GM23248 (cell line): ENCODE measurements around the gene AKIRIN2. TPM values are rescaled to one million over a fixed set of nuclear protein-coding genes. Genes with fewer than 3 reads are reported as not detected.

Experiments used
- DNase-seq: peaks from one replicate; pipeline ENCODE4 v3.0.0-alpha.2; 2015
- H2AFZ ChIP-seq: fragments of 200-600 bp; sonication (generic); 2 replicates; pipeline ENCODE4 v1.6.1; 2016; ENCODE audit warnings: antibody characterized with exemption
- H3F3A ChIP-seq: fragments of 200-600 bp; sonication (generic); 2 replicates; pipeline ENCODE4 v1.6.1; 2016; ENCODE audit warnings: mild to moderate bottlenecking, antibody characterized with exemption, mixed run types; ENCODE audit not compliant: insufficient read depth
- H3K27ac ChIP-seq: fragments of 200-600 bp; sonication (generic); 2 replicates; pipeline ENCODE4 v1.5.1; 2016; ENCODE audit warnings: mild to moderate bottlenecking
- H3K27me3 ChIP-seq: fragments of 200-600 bp; sonication (generic); replicated peaks from 2 replicates; pipeline ENCODE4 v1.6.1; 2016; ENCODE audit warnings: mild to moderate bottlenecking; ENCODE audit not compliant: insufficient read depth
- H3K36me3 ChIP-seq: fragments of 200-600 bp; sonication (generic); 2 replicates; pipeline ENCODE4 v1.6.1; 2016; ENCODE audit warnings: low read depth, mild to moderate bottlenecking
- H3K4me1 ChIP-seq: fragments of 200-600 bp; sonication (generic); 2 replicates; pipeline ENCODE4 v1.6.1; 2016; ENCODE audit warnings: mild to moderate bottlenecking; ENCODE audit not compliant: insufficient read depth
- H3K4me2 ChIP-seq: fragments of 200-600 bp; sonication (generic); one replicate; pipeline ENCODE4 v1.6.1; 2016; ENCODE audit warnings: mild to moderate bottlenecking; ENCODE audit not compliant: unreplicated experiment
- H3K4me3 ChIP-seq: fragments of 200-600 bp; sonication (generic); 2 replicates; pipeline ENCODE4 v1.5.1; 2016; ENCODE audit warnings: mild to moderate bottlenecking
- H3K79me2 ChIP-seq: fragments of 200-600 bp; sonication (generic); 2 replicates; pipeline ENCODE4 v1.6.1; 2016; ENCODE audit warnings: mild to moderate bottlenecking; ENCODE audit not compliant: insufficient read depth
- H3K9ac ChIP-seq: fragments of 200-600 bp; sonication (generic); 2 replicates; pipeline ENCODE4 v1.6.1; 2016; ENCODE audit warnings: mild to moderate bottlenecking
- H3K9me2 ChIP-seq: fragments of 200-600 bp; sonication (generic); 2 replicates; pipeline ENCODE4 v1.6.1; 2016; ENCODE audit warnings: mixed run types, mild to moderate bottlenecking, moderate library complexity; ENCODE audit not compliant: insufficient read depth
- H3K9me3 ChIP-seq: fragments of 200-600 bp; sonication (generic); one replicate; pipeline ENCODE4 v1.6.1; 2017; ENCODE audit warnings: low read depth
- H4K20me1 ChIP-seq: fragments of 200-600 bp; sonication (generic); 2 replicates; pipeline ENCODE4 v1.6.0; 2016; ENCODE audit not compliant: insufficient read depth
- EZH2 ChIP-seq: fragments of 200-600 bp; sonication (generic); IDR thresholded peaks from 2 replicates; pipeline ENCODE4 v1.6.1; 2018; ENCODE audit warnings: antibody characterized with exemption, mild to moderate bottlenecking; ENCODE audit not compliant: insufficient read depth, poor library complexity, severe bottlenecking
- EZH2phosphoT487 ChIP-seq: fragments of 200-600 bp; sonication (generic); IDR thresholded peaks from 2 replicates; pipeline ENCODE4 v1.6.1; 2018; ENCODE audit warnings: antibody characterized with exemption, moderate library complexity, mild to moderate bottlenecking, low read depth; ENCODE audit not compliant: insufficient read depth
- WGBS, 2 experiments: methylation state at CpG; one replicate each; pipeline ENCODE4 v1.1.6; 2015 to 2017; ENCODE audit warnings: low lambda C conversion rate in 2 of 2, low coverage in 1 of 2; ENCODE audit errors: missing lambda C conversion rate in 2 of 2; 5-methylcytosine and 5-hydroxymethylcytosine counted together
- in situ Hi-C: fragments of 300-500 bp; cut with MboI; formaldehyde crosslinking; loops from 2 replicates; pipeline ENCODE4 v1.15.0; 2020
- polyA plus RNA-seq: library from polyadenylated mRNA; unstranded; fragments of >200 nt; fragmentation: Nextera tagmentation; extraction: Ambion mirVana; gene quantifications from 2 replicates; pipeline ENCODE4 v1.2.1, GENCODE V29; 2016
- total RNA-seq: library from RNA; depleted of rRNA; stranded (reverse); fragments of >200 nt; shearing (Covaris generic); gene quantifications from 2 replicates; pipeline ENCODE4 v1.2.3, GENCODE V29; 2014

AKIRIN2 gene
- total and polyA plus RNA-seq, 2 experiments from 2014 or later, result 21.4 to 60.6 TPM

- Histone ChIP-seq H2AFZ (0 out of 2 replicates have a peak overlapping the region, but pooled peaks have one; percentile 23), H3K9me3 (no peaks in the 10 kb centered on the region), H3K36me3 (no peaks in the 10 kb centered on the region), H3K4me3 (no peak overlapping the region), H3F3A (peaks cover 34% of the 10 kb centered on the region), H3K79me2 (no peaks in the 10 kb centered on the region), H4K20me1 (no peaks in the 10 kb centered on the region), H3K9ac (no peak overlapping the region), H3K4me2 (no peak overlapping the region), H3K4me1 (peaks cover 31% of the 10 kb centered on the region), H3K9me2 (no peaks in the 10 kb centered on the region), H3K27me3 (no peaks in the 10 kb centered on the region), H3K27ac (no peak overlapping the region)
- DNase-seq, result no peak
- WGBS, 2 experiments, result 46 to 48% methylated on average over 3 of the region's 3 CpGs
- no peak for TF ChIP-seq EZH2phosphoT487
- TF ChIP-seq EZH2, result no peak
- in situ Hi-C loops, result no loop called here
Observed at GRCh38 chr6:87728706-87729105, 26.7 kb upstream of the AKIRIN2 start.

GRCh38 chr6:87724983-87725811 is 23.2 kb upstream of the AKIRIN2 start:
- DNase-seq, result no peak
- no peak overlapping the region for H3K4me2 ChIP-seq
- no peak overlapping the region for H3K9ac ChIP-seq
- no peaks in the 10 kb centered on the region for H4K20me1 ChIP-seq
- WGBS, 2 experiments, result 93 to 98% methylated on average over 4 of the region's 4 CpGs
- peaks cover 24% of the 10 kb centered on the region; the same call in 1 of the 2 replicates for H3F3A ChIP-seq
- no peak for TF ChIP-seq EZH2
- TF ChIP-seq EZH2phosphoT487, result no peak
- H3K4me1 ChIP-seq, result peaks cover 45% of the 10 kb centered on the region
- no peaks in the 10 kb centered on the region for H3K9me2 ChIP-seq
- H3K4me3 ChIP-seq, result no peak overlapping the region
- H3K27ac ChIP-seq, result no peak overlapping the region
- in situ Hi-C loops, result no loop called here
- no peaks in the 10 kb centered on the region for H3K9me3 ChIP-seq
- H3K79me2 ChIP-seq, result no peaks in the 10 kb centered on the region
- H2AFZ ChIP-seq, result no peak overlapping the region
- H3K36me3 ChIP-seq, result no peaks in the 10 kb centered on the region
- H3K27me3 ChIP-seq, result no peaks in the 10 kb centered on the region

- whole genome bisulfite sequencing, 2 experiments, result 62 to 64% methylated on average over 8 of the region's 8 CpGs
- TF ChIP-seq EZH2phosphoT487 (no peak), EZH2 (no peak)
Observed at GRCh38 chr6:87723170-87724078, 21.4 kb upstream of the AKIRIN2 start.

GRCh38 chr6:87722540-87723169 is 20.6 kb upstream of the AKIRIN2 start:
- Histone ChIP-seq H3K4me3 (0 out of 2 replicates have a peak overlapping the region, but pooled peaks have one; percentile 9), H2AFZ (no peak overlapping the region), H3F3A (peaks cover 19% of the 10 kb centered on the region; the same call in 1 of the 2 replicates), H3K9me3 (no peaks in the 10 kb centered on the region), H3K27me3 (no peaks in the 10 kb centered on the region), H3K36me3 (no peaks in the 10 kb centered on the region), H3K79me2 (no peaks in the 10 kb centered on the region), H3K4me2 (peak overlapping the region; percentile 36), H3K9me2 (no peaks in the 10 kb centered on the region), H3K27ac (peak overlapping the region; percentile 80), H4K20me1 (no peaks in the 10 kb centered on the region), H3K9ac (peak overlapping the region; percentile 18), H3K4me1 (peaks cover 34% of the 10 kb centered on the region)
- TF ChIP-seq EZH2phosphoT487 (no peak), EZH2 (no peak)
- WGBS, 2 experiments, result 23 to 26% methylated on average over 4 of the region's 4 CpGs
- in situ Hi-C loops, result no loop called here
- no peak for DNase-seq

More at GRCh38 chr6:87723170-87724078, 21.4 kb upstream of the AKIRIN2 start:
- H3K4me3 ChIP-seq, result 0 out of 2 replicates have a peak overlapping the region, but pooled peaks have one; percentile 9
- H3K4me1 ChIP-seq, result peaks cover 34% of the 10 kb centered on the region
- DNase-seq, result peak; percentile 97
- H2AFZ ChIP-seq, result peak overlapping the region; percentile 17
- peak overlapping the region; percentile 36 for H3K4me2 ChIP-seq
- H3K9ac ChIP-seq, result peak overlapping the region; percentile 41; the same call in 1 of the 2 replicates
- no peaks in the 10 kb centered on the region for H3K79me2 ChIP-seq
- H3K9me2 ChIP-seq, result no peaks in the 10 kb centered on the region
- no peaks in the 10 kb centered on the region for H3K9me3 ChIP-seq
- H3K27me3 ChIP-seq, result no peaks in the 10 kb centered on the region
- H3K36me3 ChIP-seq, result no peaks in the 10 kb centered on the region
- peaks cover 19% of the 10 kb centered on the region; the same call in 1 of the 2 replicates for H3F3A ChIP-seq
- in situ Hi-C loops, result no loop called here
- no peaks in the 10 kb centered on the region for H4K20me1 ChIP-seq
- peak overlapping the region; percentile 80 for H3K27ac ChIP-seq
